DOHH2 (cell line): ENCODE data around the gene GRM4.

Experiments
- CTCF ChIP-seq: fragments of 200-600 bp; sonication (generic); IDR thresholded peaks from one replicate; pipeline ENCODE4 v1.5.1; 2014; ENCODE audit warnings: antibody characterized with exemption, mild to moderate bottlenecking, low read depth, low read length; ENCODE audit not compliant: poor library complexity, severe bottlenecking
- EZH2phosphoT487 ChIP-seq: fragments of 200-600 bp; sonication (generic); IDR thresholded peaks from 2 replicates; pipeline ENCODE4 v1.6.1; 2017; ENCODE audit warnings: borderline replicate concordance, mild to moderate bottlenecking, antibody characterized with exemption, low read length, moderate library complexity, mixed read lengths

GRCh38 chr6:33981421-33981820 is 164.5 kb downstream of the GRM4 start:
- no peak for TF ChIP-seq CTCF
- no peak for TF ChIP-seq EZH2phosphoT487
